NCI-H2196 treated with DMSO at 0.1 percent for 48 hours (cell line): Measurements from ENCODE around the gene BRAT1.

ENCODE experiments used
- DNase-seq: peaks from one replicate; lab custom pipeline; 2025; ENCODE audit not compliant: unreplicated experiment; lab: John Stamatoyannopoulos, UW

BRAT1 gene

DNA sequence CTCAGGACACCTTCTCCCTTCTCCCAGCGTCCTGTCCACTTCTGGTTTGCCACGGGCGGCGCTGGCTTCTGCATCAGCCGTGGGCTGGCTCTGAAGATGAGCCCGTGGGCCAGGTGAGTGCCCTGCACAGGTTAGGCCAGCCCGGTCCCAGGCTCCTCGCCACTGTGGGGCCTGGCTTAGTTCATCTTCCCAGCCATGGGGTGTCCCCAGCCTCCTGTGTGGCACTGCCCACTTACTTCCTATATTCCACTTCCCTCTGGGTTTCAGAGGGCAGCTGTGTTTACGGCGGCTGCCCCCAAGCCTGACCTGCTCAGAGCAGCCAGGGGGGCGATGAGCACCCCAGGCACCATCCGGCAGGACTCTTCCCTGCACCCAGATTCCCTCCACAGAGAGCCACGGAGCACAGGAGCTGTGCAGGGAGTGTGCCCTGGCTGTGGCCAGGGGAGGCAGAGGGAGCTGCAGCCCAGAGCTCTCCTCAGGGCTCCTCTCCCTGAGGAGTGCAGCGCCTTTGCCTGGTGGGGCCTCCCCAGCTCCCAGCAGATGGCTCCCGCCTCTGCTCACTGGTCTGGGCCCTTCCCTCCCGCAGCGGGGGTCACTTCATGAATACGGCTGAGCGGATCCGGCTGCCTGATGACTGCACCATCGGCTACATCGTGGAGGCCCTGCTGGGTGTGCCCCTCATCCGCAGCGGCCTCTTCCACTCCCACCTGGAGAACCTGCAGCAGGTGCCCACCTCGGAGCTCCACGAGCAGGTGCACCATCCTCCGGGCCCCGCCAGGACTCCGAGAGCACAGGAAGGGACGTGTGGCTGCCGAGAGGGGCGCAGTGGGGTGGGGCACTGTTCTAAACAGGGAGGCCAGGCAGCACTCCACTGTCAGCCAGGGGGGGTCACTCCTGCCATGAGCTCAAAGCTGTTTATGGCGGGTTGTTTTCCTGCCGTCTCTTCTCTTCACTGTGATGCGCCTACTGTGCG, 29.4 kb downstream of the BRAT1 start:
- no peak for DNase-seq

DNA sequence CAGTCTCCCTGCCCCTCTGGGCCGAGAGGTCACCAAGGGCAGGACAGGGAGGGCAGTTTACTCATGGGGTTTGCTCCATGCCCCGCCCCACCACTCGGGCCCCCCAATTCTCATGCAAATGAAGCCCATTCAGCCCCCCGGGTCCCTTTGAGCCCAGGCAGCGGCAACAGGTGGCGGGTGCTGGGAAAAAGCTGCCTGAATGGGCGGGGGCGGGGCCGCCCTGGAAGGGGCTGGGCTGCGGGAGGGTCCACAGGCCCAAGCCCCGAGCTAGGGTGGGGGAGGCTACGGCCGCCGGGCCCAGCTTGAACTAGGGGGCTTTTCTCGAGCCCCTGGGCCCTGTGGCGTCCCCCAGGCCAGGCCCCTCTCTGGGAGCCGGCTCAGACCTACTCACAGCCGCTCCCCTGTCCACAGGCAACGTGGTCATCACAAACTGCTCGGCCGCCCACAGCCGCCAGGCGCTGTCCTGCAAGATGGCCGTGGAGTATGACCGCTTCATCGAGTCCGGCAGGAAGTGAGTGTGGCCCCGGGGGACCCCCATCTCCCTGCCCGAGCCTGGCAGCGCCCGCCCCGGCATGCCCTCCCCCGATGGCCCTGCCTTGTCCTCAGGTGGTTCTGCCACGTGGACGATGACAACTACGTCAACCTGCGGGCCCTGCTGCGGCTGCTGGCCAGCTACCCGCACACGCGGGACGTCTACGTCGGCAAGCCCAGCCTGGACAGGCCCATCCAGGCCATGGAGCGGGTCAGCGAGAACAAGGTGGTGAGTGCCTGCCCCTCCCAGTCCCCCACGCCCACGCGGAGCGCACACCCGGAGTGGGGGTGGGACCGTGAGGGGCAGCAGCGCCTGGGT, 30.3 kb downstream of the BRAT1 start:
- no peak for DNase-seq

DNA sequence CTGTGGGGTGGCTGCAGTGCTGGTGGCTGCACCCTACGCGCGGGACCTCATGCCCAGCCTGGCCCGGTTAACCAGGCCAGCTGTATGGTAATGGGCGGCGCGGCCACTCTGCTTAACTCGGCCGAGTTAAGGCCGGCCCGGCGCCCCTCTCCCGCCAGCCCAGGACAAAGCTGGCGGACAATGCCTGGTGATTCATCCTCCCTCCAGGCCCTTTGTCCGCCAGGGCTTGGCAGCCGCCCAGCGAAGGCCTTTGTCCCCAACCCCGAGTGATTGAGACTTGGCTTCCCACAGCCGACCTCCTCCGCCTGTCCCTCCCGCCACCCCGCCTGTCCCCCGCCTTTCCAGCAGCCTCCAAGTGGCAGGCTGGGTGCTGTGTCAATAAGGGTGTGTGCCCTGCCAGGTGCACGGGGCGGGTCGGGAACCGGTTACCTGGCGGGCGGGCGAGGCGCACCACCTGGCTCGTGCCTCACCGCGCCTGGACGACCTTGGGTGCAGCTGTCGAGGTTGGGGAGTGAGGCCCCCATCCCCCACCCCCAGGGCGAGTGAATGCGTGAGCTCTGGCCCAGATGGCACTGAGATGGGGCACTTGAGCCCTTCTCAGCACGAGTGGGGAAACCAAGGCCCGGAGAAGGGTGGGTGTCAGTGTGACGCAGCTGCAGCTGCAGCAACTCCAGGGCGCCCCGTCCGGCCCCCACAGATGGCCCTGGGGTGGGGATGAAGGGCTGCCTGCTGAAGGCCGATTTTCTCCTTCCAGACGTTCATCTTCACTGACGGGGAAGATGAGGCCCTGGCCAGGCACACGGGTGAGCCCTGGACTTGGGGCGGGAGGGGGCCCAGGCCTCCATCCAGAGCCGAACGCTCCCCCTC, 31.1 kb downstream of the BRAT1 start:
- peak; percentile 87 for DNase-seq

DNA sequence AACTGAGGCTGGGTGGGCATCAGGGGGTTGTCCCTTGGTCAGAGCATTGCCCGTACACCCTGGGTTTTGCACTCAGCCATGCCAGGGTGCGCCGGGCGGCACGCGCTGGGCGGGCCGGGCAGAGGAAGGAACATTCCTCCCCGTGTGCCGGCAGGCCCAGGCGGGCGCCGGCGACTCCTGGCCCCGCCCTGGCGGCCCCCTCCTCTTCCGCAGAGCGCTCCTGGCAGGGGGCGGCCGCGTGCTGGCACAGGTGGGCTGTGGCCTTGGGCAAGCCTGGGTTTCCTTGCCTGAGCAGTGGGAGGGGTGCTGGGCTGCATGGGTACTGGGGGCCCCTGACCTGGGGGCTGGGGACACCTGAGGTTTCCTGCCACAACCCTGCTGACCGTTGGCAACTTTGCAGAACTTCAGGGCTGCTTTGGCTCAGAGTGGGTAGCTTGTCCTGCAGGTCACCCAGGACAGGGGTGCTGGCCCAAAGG, 31.8 kb downstream of the BRAT1 start:
- DNase-seq, result peak; percentile 68

DNA sequence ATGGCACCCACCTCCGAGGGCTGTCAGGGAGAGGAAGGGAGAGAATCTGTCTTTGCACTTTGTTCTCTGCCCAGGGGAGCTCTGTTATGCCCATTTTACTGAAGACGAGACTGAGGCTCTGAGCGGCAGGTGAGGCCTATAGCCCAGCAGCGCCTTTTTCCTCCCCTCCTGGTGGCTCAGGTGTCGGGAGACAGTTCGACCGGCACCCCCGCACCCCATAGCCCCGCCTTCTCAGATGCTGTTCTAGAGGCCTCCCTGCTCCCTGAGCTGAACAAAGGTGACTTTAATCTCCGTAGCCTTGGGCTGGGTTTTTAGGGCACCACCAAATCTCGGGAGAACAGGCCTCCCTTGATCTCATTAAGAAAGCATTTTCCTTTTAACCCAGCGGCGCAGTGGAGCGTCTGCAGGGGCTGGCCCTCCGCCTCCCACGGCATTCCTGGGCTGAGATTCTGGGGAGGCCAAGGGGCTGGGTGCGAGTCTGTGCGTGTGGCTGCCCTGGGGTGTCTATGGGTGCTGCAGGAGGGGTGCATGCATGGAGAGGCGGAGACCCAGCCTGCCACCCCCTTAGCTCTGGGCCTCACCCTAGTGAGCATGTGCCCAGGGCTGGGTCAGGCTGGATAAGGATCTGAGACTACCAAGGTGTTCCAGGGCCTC, 32.4 kb downstream of the BRAT1 start:
- no peak for DNase-seq

DNA sequence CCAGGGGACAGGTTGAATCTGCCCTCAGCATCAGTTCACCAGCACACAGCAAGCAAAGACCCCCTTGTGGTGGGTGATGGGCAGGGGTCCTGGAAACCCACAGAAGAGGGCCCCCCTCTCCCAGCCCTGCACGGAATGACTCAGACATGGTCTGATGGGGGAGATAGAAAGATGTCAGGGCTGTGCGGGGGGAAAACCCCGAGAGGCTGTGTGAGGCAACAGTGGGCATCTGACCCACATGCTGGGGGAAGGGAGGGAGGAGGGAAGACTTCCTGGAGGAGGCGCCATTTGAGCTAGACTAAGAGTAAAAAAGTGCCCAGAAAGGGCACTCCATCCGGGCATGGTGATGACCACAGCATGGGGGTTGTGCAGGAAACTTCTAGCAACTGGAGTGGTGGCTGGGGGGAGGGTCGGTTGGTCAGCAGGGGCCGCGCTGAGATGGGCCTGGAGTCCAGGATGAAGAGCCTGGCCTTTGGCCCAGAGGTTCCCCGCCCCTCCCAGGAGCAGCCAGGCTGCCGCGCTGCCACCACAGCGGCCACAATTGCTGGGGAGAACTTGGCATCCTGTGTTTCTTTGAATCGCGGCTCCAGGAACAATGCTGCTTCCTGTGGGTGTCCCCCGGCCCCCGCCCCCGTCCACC, 33.3 kb downstream of the BRAT1 start:
- peak; percentile 40 for DNase-seq

DNA sequence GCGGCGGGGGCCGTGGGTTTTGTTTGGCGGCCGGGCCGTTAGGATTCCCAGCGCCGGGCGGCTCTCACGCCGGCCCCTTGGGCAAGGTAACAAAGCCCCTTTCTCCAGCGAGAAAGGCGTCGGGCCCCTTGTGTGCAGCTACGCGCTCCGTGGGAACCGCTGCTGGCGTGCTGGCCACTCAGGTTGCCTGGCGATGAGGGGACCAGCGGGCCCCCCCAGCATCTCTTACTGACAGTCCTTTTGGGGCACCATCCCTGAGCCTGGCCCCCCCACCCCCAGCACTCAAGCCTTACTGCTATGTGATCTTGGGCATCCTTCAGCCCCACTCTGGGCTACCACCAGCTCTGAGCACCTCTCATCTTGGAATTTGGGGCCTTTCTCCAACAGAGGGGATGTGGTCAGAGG, 34.0 kb downstream of the BRAT1 start:
- DNase-seq, result no peak

DNA sequence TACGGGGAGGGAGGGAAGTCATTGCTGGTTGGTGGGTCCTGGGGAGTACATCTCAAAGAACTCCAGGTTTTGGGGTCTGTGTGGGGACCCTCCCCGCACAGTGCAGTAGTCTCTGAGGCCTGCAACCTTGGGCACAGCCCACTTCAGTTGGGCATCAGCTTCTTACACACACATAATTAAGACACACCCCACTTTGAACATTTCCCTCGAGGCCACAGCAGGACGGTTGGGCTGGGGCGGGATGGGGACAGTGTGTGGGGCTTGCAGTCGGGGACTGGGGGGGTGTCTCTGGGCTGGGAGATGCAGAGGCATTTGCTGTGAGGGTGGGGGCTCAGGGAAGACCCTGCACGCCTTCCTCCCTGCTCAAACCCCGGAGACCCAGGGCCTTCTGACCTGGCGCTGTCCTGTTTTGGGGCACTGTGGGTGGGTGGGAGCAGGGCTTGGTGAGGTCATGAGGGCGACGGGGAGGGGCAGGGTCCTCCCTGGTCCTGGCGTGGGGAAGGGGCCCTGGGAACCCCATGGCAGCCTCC, 34.5 kb downstream of the BRAT1 start:
- no peak for DNase-seq

DNA sequence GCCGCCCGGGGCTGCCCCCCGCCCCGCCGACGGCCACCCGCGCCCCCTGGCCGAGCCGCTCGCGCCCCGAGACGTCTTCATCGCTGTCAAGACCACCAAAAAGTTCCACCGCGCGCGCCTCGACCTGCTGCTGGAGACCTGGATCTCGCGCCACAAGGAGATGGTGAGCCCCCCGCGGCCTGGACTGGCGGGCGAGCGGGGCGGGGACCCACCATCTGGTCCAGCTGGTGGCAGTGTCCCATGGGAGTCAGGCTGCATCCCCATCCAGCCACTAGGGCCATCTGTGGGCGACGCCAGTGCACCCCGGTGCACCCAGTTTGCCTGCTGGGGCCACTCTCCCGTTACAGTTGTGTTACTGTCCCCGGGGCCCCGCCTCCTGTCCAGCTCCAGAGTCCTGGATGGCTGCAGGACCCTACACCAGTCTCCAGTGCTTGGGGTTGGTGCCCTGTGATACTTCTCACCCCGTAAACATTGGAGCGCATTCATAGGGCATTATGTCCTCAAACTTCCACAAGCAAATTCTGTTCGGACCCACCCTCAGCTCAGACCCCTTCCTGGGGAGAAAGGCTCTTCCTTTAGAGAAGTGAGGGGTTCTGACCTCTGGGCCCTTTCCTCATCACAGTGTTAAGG, 35.1 kb downstream of the BRAT1 start:
- DNase-seq, result no peak

DNA sequence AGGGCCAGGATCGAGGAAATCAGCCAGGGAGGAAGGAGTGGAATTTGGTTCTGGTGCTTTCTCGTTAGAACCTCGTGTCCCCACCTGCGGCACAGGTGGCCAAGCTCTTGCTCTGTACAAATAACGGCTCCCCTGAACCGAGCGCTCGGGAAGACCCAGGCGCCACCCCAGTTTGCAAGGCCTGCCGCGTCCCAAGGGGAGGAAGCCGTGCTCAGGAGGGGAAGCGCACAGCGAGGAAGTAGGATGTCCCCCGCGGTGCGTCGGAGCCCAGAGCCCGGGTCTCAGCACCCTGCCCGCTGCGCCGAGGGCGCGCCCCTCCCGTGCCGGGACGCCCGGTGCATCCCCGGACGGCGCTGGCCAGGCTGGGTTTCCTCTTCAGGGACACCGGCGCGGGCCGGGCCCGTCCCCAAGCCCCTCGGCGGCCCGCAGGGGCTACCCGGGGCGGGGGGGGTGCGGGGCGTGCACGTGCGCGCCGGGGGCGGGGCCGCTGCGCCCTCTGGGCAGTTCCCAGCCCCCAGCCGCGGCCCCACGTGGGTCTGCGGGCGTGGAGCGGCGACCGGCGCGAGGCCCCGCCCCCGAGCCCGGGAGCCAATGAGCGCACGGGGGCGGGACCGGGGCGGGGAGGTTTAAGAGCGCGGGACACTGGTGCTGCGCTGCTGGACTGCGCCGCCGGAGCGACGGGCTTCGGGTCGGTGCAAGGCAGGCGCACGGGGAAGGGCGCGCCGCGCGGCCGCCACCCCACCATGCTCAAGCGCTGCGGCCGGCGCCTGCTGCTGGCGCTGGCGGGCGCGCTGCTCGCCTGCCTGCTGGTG, 36.0 kb downstream of the BRAT1 start, which contains the start of gene LFNG:
TSS of gene LFNG (plus strand) at position 656 of the 812 bp plus-strand sequence. CDS start at position 744, 88 bp downstream.
- DNase-seq, result peak; percentile 73

DNA sequence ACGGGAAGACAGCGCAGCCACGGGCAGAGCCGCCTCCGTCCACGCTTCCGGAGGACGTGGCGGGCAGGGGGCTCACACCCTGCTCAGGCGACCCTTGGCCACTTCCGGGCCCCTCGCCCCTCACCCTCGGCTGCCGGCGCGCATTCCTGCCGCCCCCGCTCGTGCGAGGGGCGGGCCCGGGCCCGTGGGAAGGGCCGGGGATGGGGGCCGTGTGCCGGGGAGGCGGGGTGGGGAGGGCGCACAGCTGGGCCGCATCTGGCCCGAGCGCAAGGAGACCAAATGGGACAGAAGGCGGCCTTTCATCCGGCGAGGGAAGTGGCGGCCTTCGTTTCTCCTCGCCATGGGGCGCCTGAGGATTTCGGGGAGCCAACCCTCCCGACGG, 36.6 kb downstream of the BRAT1 start:
- DNase-seq, result no peak

DNA sequence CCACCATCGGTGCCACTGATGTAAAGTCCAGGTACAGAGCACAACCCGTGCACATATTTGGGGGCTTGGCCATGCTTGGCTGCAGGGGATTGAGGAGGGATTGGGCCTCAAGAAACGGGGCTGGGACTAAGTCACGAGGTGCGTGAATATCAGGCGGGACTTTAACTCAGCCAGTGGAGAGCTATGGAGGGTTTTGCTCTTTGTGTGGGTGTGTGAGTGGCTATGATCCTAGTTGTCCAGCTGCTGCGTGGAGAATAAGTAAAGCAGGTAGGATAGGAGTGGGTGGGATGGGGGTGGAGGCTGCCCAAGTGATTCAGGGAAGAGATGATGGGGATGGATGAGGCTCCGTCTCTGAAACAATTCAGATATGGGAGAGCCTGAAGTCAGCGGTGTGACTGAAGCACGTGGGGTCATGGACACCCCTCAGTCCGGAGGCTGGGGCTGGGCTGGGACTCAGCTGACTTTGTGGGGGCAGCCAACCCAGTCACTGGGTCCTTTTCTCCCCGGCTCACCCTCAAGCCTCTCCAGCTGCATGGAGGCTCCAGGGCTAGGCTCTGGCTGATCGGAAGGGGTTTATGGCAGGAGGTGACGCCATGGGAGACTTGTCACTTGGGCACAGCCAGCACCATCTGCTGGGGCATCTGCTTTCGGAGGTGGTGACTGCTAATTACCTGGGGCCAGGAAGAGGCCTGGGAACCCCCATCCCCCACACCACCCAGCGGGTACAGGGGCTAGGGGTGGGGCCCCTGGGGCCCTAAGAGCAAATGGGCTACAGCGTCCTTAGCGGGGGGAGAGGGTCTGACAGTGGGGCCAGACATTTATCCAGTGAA, 37.4 kb downstream of the BRAT1 start:
- DNase-seq, result no peak

DNA sequence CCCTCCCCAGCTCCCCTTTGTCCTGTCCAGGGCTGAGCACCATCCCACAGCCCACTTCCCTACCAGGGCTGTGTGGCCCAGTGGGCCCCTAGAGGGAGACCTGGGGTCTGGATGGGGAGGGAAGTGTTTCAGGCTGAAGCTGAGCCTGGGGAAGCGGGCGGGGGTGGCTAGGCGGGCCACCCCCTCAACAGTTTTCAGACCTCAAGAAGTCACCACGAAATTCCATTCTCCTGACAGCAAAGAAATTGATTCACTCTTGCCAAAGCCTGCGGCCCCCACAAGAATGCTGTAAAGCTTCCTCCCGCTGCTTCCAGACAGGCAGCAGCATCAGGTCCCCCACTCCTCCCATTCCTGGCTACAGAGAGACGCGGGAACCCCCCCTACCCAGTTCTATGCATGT, 38.3 kb downstream of the BRAT1 start:
- DNase-seq, result no peak

DNA sequence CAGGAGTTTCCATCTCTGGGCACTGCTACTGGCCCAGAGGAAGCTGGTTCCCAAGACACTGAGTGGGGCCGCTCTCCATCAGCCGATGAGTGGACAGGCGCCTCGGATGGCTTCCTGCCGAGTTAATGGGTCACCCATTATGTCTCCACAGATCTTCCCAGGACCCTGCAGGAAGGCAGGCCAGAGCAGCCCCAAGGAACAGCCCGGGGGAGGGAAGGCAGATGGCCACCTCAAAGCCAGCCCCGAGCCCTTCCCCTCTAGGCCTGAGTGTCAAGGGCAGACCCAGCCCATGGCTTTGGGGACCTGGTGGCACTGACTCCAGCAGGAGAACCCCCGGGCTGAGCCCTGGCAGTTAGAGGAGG, 39.1 kb downstream of the BRAT1 start:
- no peak for DNase-seq

DNA sequence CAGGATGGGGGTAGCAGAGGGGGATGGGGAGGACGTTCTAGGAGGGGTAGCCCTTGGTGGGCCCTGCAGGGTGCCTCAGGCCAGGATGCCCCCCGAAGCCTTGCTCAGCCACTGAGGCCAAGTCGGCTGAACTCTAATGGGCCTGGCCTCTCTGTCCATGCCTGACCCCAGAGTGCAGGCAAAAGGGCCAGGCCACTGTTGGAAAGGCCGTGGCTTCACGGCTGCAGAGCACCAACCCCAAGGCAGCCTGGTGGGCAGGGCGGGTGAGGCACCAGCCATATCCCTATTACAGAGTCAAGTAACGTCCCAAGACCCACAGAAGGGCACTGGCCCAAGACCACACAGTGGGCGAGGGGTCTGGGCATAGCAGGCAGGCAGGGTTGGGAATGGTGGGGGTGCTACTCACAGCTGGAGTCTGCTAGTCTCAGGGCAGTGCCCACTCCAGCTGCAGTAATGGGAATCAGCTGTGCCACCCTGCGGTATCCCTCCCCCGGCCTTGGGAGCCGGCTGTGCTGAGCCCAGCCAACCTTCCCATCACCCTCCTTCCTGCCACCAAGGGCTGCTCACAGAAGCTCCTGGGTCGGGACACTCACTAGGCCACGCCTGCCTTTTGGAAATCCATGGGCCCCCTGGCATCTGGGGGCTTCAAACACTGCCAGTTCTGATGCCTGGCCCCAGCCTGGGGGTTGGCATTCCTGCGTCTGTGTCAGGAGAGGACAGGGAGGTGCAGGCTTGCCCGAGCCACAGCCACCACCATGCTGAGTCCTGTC, 39.7 kb downstream of the BRAT1 start:
- no peak for DNase-seq
